HG02763 (cell line): ENCODE data around the gene CLEC2B.
"Not testable (repeated sequence)": the region's sequence is repeated elsewhere in the genome, so short reads cannot be mapped to it uniquely, and the experiment has no call there.

Experiments used
- ATAC-seq: cut with Tn5 transposase; IDR thresholded peaks from one replicate; pipeline ENCODE4 v1.9.1; 2021; ENCODE audit warnings: mild to moderate bottlenecking, moderate library complexity; ENCODE audit not compliant: unreplicated experiment

CLEC2B gene

DNA sequence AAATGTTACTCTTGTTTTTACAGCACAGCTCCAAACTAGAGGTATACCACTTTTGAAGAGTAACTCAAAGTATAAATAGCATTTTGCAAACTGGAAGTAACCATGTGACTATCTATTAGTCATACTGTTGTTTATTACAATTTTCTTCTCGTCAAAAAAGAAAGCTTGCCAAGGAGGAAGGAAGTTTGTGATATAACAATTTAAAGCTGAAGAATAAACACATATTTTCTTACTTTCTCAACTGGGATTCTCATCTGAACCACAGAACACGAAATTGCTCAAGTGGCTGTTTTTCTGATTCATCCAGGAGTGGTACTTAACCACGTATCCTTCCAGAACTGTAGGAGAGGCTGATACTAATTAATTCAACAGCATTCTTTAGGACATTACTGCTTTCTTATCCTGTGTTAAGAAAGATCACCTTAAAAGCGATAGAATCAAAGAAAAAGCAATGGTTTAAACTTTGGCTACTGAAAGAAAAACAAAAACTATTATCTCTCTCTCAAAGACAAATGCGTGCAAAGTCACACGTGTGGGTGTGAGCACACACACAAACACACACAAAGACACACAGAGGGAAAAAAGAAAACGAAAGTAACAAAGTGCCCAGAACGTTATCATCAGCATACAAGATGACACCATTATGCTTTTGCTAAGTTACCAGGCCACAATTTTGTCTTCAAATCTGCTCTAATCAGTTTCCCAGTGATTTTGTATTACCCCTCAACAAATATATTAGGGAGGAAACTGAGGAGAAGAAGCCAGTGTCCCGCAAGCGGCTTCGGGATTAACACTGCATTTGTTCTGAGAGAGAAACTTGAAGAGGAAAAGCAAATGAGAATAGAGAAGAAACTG is at the start of gene CLEC2B:
Gene CLEC2B (minus strand): TSS at position 48 of the 855 bp plus-strand sequence.
- no peak for ATAC-seq

DNA sequence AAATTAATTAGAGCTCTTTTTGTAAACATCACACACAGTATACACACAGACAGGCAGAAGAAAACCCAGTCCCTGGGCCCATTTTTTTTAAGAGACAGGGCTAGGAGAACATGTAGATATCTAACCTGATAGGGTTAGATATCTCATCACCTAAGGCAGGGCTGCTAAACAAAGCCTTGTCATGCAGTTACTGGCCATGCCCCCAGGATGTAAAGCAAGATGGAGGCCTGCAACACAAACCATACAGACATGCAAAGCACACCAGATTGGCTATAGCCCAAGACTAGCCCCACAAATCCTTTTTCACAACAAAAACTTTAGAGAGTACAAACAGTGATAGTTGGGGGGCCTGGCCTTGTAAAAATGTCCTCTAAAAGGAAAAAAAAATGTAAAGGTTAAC is 42.6 kb upstream of the CLEC2B start:
- no peak for ATAC-seq

DNA sequence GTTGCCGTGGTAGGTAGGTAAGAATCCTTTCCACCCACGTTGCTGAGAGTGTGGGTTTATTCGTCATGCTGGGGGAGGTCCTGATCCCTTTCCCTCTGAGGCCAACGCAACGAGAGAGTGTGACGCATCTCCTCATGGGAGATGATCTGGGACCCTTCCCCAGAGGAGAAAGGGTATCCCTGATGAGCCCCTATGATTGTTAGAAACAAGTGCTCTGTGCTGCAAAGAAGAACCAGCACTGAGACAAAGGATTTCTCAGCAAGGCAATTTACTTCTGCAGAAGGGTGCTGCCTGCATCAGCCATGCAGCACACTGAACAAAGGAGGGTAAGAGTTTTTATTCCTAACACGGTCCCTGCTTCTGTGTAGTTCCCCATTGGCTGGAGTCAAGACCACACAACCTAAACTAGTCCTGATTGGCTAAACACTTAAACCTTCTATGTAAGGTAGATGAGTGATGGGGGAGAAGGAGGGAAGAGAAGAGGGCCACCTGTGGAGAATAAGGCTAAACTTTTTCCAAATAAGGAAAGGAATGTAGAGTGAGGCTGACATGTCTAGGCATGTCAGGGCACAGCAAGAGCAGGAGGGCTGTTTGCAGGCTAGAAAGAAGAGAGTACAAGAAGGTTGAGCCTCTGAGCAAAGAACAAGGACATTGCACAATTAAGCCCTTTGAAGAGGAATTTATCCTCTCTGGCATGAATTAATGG is 41.7 kb upstream of the CLEC2B start:
- no peak for ATAC-seq

DNA sequence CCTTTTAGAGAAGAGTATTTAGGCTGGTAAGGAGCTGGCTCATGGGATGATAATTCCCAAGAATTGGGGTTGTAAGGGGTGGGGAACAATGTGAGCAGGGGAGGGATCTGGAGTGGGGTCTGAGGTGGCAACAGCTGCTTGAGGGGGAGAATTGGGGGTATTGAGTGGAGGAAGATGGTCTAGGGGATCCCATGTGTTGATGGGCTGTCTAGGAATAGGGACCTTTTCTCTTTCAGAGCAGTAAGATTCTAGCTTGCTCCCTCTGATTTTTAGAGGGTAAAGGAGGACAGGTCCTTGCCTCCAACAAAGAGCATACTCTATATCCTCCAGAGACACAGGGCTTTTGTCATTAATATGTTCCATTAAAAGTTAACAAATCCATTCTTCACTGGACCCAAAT is 40.6 kb upstream of the CLEC2B start:
- no peak for ATAC-seq

GRCh38 chr12:9908350-9908749 is 39.2 kb upstream of the CLEC2B start:
- no peak for ATAC-seq

- no peak for ATAC-seq
These were observed 38.6 kb upstream of the CLEC2B start for GRCh38 chr12:9907769-9908168.

GRCh38 chr12:9906873-9907272 is 37.7 kb upstream of the CLEC2B start:
- ATAC-seq: no peak

DNA sequence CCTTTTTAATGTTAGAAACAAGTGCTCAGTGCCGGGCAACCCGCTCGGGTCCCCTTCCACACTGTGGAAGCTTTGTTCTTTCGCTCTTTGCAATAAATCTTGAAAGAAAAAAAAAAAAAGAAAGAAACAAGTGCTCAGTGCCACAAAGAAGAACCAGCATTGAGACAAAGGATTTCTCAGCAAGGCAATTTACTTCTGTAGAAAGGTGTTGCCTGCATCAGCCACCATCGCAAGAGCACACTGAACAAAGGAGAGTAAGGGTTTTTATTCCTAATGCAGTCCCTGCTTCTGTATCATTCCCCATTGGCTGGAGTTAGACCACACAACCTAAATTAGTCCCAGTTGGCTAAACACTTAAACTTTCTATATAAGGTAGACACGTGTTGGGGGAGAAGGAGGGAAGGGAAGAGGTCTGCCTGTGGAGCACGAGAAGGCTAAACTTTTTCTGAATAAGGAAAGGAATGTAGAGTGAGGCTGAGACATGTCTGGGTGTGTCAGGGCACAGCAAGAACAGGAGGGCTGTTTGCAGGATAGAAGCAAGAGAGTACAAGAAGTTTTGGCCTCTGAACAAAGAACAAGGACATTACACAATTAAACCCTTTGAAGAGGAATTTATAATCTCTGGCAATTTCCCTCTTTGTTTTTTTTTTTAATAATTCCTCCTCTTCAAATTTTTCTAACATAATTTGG is 33.5 kb upstream of the CLEC2B start:
- ATAC-seq: no peak

GRCh38 chr12:9900930-9901329 is 31.8 kb upstream of the CLEC2B start:
- no peak for ATAC-seq

GRCh38 chr12:9899209-9899608 is 30.1 kb upstream of the CLEC2B start:
- ATAC-seq: no peak

GRCh38 chr12:9897535-9897934 is 28.4 kb upstream of the CLEC2B start:
- no peak for ATAC-seq

GRCh38 chr12:9895215-9895971 is 26.2 kb upstream of the CLEC2B start:
- ATAC-seq: no peak

DNA sequence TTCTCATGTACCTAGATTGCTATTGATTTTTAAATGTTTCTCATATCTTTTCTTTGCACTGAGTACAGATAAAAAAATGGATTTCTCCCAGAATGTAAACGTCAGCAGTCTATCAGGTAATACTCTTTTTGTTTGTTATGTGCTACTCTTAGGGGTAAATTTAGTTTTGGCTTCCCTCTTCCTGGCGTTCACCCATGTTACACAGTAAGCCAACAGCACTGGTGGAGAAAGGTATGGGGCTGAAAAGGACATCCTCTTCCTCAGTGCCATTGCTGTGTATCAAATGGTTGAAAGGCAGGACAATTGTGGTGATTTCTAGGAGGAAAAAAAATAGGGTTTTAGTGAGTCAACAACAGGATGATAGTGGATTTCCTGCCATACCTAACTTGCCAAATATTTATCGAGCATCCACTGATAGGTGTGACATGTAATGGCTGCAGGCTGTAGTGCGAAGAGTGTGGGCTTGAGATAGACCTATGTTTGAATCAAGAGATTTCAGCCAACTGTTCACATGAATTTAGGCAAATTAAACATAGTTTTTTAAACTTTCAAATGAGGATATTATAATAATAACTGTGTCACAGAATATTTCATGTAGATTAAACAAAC is 19.6 kb upstream of the CLEC2B start:
- ATAC-seq: no peak

DNA sequence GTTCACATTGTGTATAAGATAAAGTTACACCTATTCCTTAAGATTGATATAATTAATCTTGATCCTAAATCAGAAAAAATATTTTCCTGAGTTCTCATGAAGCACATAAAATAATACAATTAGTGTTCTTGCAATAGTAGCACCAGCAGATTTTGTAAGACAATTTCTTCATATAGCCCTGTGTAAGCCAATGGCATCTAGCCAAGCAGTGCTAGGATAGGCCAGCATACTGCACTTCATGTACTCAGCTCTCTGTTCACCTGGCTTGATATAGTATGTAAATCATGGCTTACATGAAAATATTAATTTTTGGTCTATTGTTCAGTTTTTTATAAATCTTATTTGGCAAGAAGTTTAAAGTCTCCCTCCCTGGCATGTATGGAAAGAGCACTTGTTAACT is 14.0 kb upstream of the CLEC2B start:
- ATAC-seq: no peak

DNA sequence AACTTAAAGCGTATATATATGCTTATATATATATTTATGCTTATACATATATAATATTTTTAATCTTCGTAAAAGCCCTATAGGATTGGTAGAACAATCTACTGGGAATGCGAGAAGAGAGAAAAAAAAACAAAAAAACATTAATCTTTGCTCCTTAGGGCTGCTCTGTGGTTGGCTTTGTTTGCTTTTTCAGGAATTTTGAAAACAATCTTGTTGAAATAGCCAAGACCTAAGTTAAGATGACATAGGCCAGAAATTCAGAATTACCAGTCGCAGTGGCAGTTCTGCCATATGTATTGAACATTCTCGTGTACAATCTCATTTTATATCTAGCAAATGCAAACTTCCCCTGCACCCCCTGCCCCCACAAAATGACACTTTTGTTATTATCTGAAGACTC is 12.8 kb upstream of the CLEC2B start:
- ATAC-seq: no peak

GRCh38 chr12:9881246-9881645 is 12.1 kb upstream of the CLEC2B start, which contains the start of gene KLRF2:
KLRF2 (plus strand) TSS chr12:9881489; CDS start chr12:9881596, 107 bp downstream.
- ATAC-seq: no peak

- ATAC-seq: no peak
These were observed 11.5 kb upstream of the CLEC2B start for GRCh38 chr12:9880532-9881078.

DNA sequence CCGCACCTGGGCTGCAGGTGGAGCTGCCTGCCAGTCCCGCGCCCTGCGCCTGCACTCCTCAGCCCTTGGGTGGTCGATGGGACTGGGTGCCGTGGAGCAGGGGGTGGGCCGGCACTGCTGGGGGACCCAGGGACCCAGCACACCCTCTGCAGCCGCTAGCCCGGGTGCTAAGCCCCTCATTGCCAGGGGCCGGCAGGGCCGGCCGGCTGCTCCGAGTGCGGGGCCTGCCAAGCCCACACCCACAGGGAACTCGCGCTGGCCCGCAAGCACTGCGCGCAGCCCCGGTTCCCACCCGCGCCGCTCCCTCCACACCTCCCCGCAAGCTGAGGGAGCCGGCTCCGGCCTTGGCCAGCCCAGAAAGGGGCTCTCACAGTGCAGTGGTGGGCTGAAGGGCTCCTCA is 7.0 kb upstream of the CLEC2B start:
- ATAC-seq: not testable (repeated sequence)

- ATAC-seq: no peak
These were observed 3.6 kb upstream of the CLEC2B start for GRCh38 chr12:9872742-9873141.

DNA sequence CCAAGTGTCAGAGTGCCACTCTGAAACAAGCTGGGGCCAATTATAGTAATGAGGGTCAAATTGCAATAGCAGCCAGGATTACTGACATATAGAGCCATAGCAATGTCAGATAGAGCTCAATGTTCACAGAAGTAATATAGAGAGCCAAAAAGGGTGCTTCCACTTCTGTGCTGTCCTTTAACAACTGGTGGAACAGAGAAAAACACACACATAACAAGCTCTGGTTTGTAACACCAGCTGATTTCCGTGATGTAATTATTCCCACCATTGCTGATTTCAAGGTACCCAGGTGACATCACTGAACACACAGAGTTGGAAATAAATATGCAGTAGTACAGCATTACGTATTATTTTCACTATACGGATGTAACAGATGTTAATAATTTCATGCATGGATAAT is 3.0 kb upstream of the CLEC2B start:
- ATAC-seq: no peak
